GM21526 (cell line): ENCODE data around the gene CPA5.

Source experiments
- ATAC-seq: cut with Tn5 transposase; IDR thresholded peaks from one replicate; pipeline ENCODE4 v1.9.1; 2021; ENCODE audit warnings: moderate library complexity; ENCODE audit not compliant: unreplicated experiment, low FRiP score

CPA5 gene

GRCh38 chr7:130356876-130357611 is 12.4 kb downstream of the CPA5 start:
- no peak for ATAC-seq

- no peak for ATAC-seq
Observed at GRCh38 chr7:130358471-130358870, 13.9 kb downstream of the CPA5 start.

GRCh38 chr7:130359276-130359857 is 14.8 kb downstream of the CPA5 start:
- no peak for ATAC-seq

- no peak for ATAC-seq
Observed at GRCh38 chr7:130360518-130360917, 15.9 kb downstream of the CPA5 start.

GRCh38 chr7:130361681-130362080 is 17.1 kb downstream of the CPA5 start:
- no peak for ATAC-seq

GRCh38 chr7:130362251-130362816 is 17.7 kb downstream of the CPA5 start:
- ATAC-seq = no peak

GRCh38 chr7:130363026-130363847 is 18.6 kb downstream of the CPA5 start:
- ATAC-seq = no peak

GRCh38 chr7:130364451-130364850 is 19.8 kb downstream of the CPA5 start:
- ATAC-seq = no peak

- ATAC-seq = no peak
Observed at GRCh38 chr7:130365088-130365487, 20.5 kb downstream of the CPA5 start.

GRCh38 chr7:130365511-130366441 is 21.2 kb downstream of the CPA5 start:
- ATAC-seq = no peak

- no peak for ATAC-seq
Observed at GRCh38 chr7:130366564-130366963, 21.9 kb downstream of the CPA5 start.

- no peak for ATAC-seq
Observed at GRCh38 chr7:130367088-130367755, 22.6 kb downstream of the CPA5 start.

GRCh38 chr7:130367836-130368746 is 23.5 kb downstream of the CPA5 start:
- no peak for ATAC-seq

- ATAC-seq = no peak
Observed at GRCh38 chr7:130369110-130369711, 24.6 kb downstream of the CPA5 start.

GRCh38 chr7:130369831-130370550 is 25.4 kb downstream of the CPA5 start:
- no peak for ATAC-seq

GRCh38 chr7:130371046-130371445 is 26.4 kb downstream of the CPA5 start:
- ATAC-seq = no peak

GRCh38 chr7:130372402-130373165 is 28.0 kb downstream of the CPA5 start:
- no peak for ATAC-seq
